Measurements from ENCODE around the gene MIOS. TPM values are rescaled to one million over a fixed set of nuclear protein-coding genes. Genes with fewer than 3 reads are reported as not detected.

Gene MIOS
- total and polyA plus RNA-seq, 3 donors from 2014 or later: 35.9 to 66.0 (median 51.3) TPM

GRCh38 chr7:7564323-7564780 is 2.3 kb upstream of the MIOS start:
- H3K27ac ChIP-seq: no peak overlapping the region

GRCh38 chr7:7565018-7565680 is 1.5 kb upstream of the MIOS start:
- 74 to 82% methylated on average over 4 of the region's 4 CpGs for WGBS, 2 donors
- H3K4me1 ChIP-seq: peaks cover 4% of the 10 kb centered on the region
- no peak for DNase-seq
- H3K4me3 ChIP-seq: peak overlapping the region in 1 of 2 donors; percentile 99
- no peaks in the 10 kb centered on the region for H3K27me3 ChIP-seq
- TF ChIP-seq POLR2A (IDR thresholded peaks at IDR 0.05) (no peak), CTCF (IDR thresholded peaks at IDR 0.05) (no peak)
- no peaks in the 10 kb centered on the region for H3K9me3 ChIP-seq
- intact Hi-C loops (cut with DNase I; ENCODE audit: low total_unique reads): no loop called here
- H3K36me3 ChIP-seq (ENCODE audit: low read depth, missing control alignments): no peaks in the 10 kb centered on the region
- H3K27ac ChIP-seq: no peak overlapping the region

More at GRCh38 chr7:7564323-7564780, 2.3 kb upstream of the MIOS start:
- no peak overlapping the region for H3K4me3 ChIP-seq
- TF ChIP-seq POLR2A (IDR thresholded peaks at IDR 0.05) (no peak), CTCF (IDR thresholded peaks at IDR 0.05) (no peak)
- intact Hi-C loops (cut with DNase I; ENCODE audit: low total_unique reads): no loop called here
- H3K9me3 ChIP-seq: no peaks in the 10 kb centered on the region
- H3K27me3 ChIP-seq: no peaks in the 10 kb centered on the region
- H3K4me1 ChIP-seq: peaks cover 4% of the 10 kb centered on the region
- H3K36me3 ChIP-seq (ENCODE audit: low read depth, missing control alignments): no peaks in the 10 kb centered on the region
- no peak for DNase-seq
- WGBS, 2 donors: 84 to 85% methylated on average over 3 of the region's 3 CpGs

- peak overlapping the region; percentile 94 to 99 for H3K4me3 ChIP-seq
- no peaks in the 10 kb centered on the region for H3K27me3 ChIP-seq
- 59 to 74% methylated on average over 26 of the region's 26 CpGs for WGBS, 2 donors
- no peaks in the 10 kb centered on the region for H3K9me3 ChIP-seq
- no peak for DNase-seq
- no peak for TF ChIP-seq POLR2A (IDR thresholded peaks at IDR 0.05)
- no peak for TF ChIP-seq CTCF (IDR thresholded peaks at IDR 0.05)
- H3K27ac ChIP-seq: peak overlapping the region; percentile 89 to 96
- H3K36me3 ChIP-seq (ENCODE audit: low read depth, missing control alignments): no peaks in the 10 kb centered on the region
- intact Hi-C loops (cut with DNase I; ENCODE audit: low total_unique reads): no loop called here
- H3K4me1 ChIP-seq: peaks cover 4% of the 10 kb centered on the region
Observed at GRCh38 chr7:7565746-7566650, 686 bp upstream of the MIOS start.

GRCh38 chr7:7567898-7568531 is 1.3 kb downstream of the MIOS start:
- TF ChIP-seq CTCF (IDR thresholded peaks at IDR 0.05) (no peak), POLR2A (IDR thresholded peaks at IDR 0.05) (no peak)
- peak overlapping the region in 1 of 2 donors; percentile 96 for H3K27ac ChIP-seq
- WGBS, 2 donors: 39 to 64% methylated on average over 2 of the region's 2 CpGs

More at GRCh38 chr7:7567898-7568531, 1.3 kb downstream of the MIOS start:
- Histone ChIP-seq H3K36me3 (ENCODE audit: low read depth, missing control alignments) (no peaks in the 10 kb centered on the region), H3K4me1 (peaks cover 4% of the 10 kb centered on the region), H3K27me3 (no peaks in the 10 kb centered on the region), H3K4me3 (peak overlapping the region; percentile 94 to 99), H3K9me3 (no peaks in the 10 kb centered on the region)
- no peak for DNase-seq
- intact Hi-C loops (cut with DNase I; ENCODE audit: low total_unique reads): no loop called here
